Endothelial cell of umbilical vein (primary cell): ENCODE data around the gene UBC. TPM values are rescaled to one million over a fixed set of nuclear protein-coding genes. Genes with fewer than 3 reads are reported as not detected.

Experiments
- BruUV-seq: library from RNA; stranded (reverse); fragments of 400-500 nt; replicated peaks from 2 replicates; lab custom pipeline; 2021; lab: Mats Ljungman, UMichigan
- CTCF ChIA-PET: fragments of 300-600, 350-600 bp; sonication (Branson Sonifier 250); formaldehyde crosslinking; loops from one replicate; lab custom pipeline; 2021; ENCODE audit warnings: antibody characterized with exemption, inconsistent platforms; lab: Charles Lee
- POLR2A ChIA-PET: fragments of 300-600, 350-600 bp; sonication (Branson Sonifier 250); formaldehyde crosslinking; loops from one replicate; lab custom pipeline; 2021; ENCODE audit warnings: antibody characterized with exemption, inconsistent platforms; lab: Charles Lee
- DNase-seq: peaks from one replicate; pipeline ENCODE4 v3.0.0-alpha.2; 2011; ENCODE audit warnings: low read depth, low spot score
- FAIRE-seq: peaks from 2 replicates; lab custom pipeline; 2011; peaks lifted over from hg19 to GRCh38; lab: Jason Lieb, UNC
- H2AFZ ChIP-seq: 2 replicates; pipeline ENCODE4 v1.6.0; 2012; ENCODE audit warnings: low read depth, low read length, control low read depth, inconsistent platforms
- H3K27ac ChIP-seq: 2 replicates; pipeline ENCODE4 v1.5.1; 2011; ENCODE audit warnings: low read depth, mild to moderate bottlenecking, control low read depth, low read length, moderate library complexity; ENCODE audit not compliant: insufficient read depth
- H3K27me3 ChIP-seq, 2 experiments: 2 replicates each; pipeline versions ENCODE4 v1.6.0 to v1.6.1; 2011; ENCODE audit warnings: low read length in 2 of 2, mixed read lengths in 1 of 2; ENCODE audit not compliant: control insufficient read depth in 2 of 2, insufficient read depth in 2 of 2
- H3K36me3 ChIP-seq, 2 experiments: 2 replicates in 1 of 2; 3 replicates in 1 of 2; pipeline ENCODE4 v1.5.1; 2011; ENCODE audit warnings: low read length in 2 of 2, mild to moderate bottlenecking in 1 of 2, moderate library complexity in 1 of 2; ENCODE audit not compliant: control insufficient read depth in 2 of 2, insufficient read depth in 2 of 2; ENCODE audit errors: extremely low read depth in 1 of 2
- H3K4me1 ChIP-seq: 3 replicates; pipeline ENCODE4 v1.5.1; 2011; ENCODE audit warnings: mild to moderate bottlenecking, low read length; ENCODE audit not compliant: control insufficient read depth, insufficient read depth; ENCODE audit errors: extremely low read depth
- H3K4me2 ChIP-seq: 2 replicates; pipeline ENCODE4 v1.6.1; 2011; ENCODE audit warnings: low read length, control low read depth, mixed read lengths; ENCODE audit not compliant: insufficient read depth
- H3K4me3 ChIP-seq, 3 experiments: fragments of 200-600 bp in 1 of 3; sonication (generic), shearing (Covaris generic) in 1 of 3; replicated peaks in 1 of 3; 2 replicates each; pipeline ENCODE4 v1.5.1; 2011 to 2016; ENCODE audit warnings: control low read depth in 3 of 3, low read length in 3 of 3, mild to moderate bottlenecking in 2 of 3, inconsistent platforms in 1 of 3, low read depth in 1 of 3, moderate library complexity in 1 of 3; ENCODE audit not compliant: insufficient read depth in 1 of 3
- H3K79me2 ChIP-seq: 2 replicates; pipeline ENCODE4 v1.6.0; 2012; ENCODE audit warnings: low read length, inconsistent platforms; ENCODE audit not compliant: control insufficient read depth, insufficient read depth
- H3K9ac ChIP-seq: replicated peaks from 2 replicates; pipeline ENCODE3; 2011; ENCODE audit warnings: low read length, control low read depth; ENCODE audit not compliant: insufficient read depth; ENCODE audit errors: extremely low read depth
- H3K9me1 ChIP-seq: replicated peaks from 3 replicates; pipeline ENCODE4 v1.6.0; 2011; ENCODE audit warnings: mild to moderate bottlenecking, low read length; ENCODE audit not compliant: control insufficient read depth, insufficient read depth; ENCODE audit errors: extremely low read depth
- H3K9me3 ChIP-seq: replicated peaks from 2 replicates; pipeline ENCODE4 v1.5.1; 2012; ENCODE audit warnings: low read length, inconsistent platforms; ENCODE audit not compliant: control insufficient read depth, insufficient read depth
- H4K20me1 ChIP-seq: replicated peaks from 2 replicates; pipeline ENCODE3; 2011; ENCODE audit warnings: mild to moderate bottlenecking, low read length; ENCODE audit not compliant: control insufficient read depth, insufficient read depth; ENCODE audit errors: extremely low read depth
- FOS ChIP-seq: IDR thresholded peaks from 2 replicates; pipeline ENCODE4 v1.6.1; 2011; ENCODE audit warnings: mild to moderate bottlenecking, low read length, moderate library complexity, borderline replicate concordance; ENCODE audit not compliant: insufficient read depth
- JUN ChIP-seq: IDR thresholded peaks from 2 replicates; pipeline ENCODE4 v1.6.1; 2011; ENCODE audit warnings: borderline replicate concordance, low read depth; ENCODE audit not compliant: insufficient read length, insufficient read depth
- dilution Hi-C: fragments of 300-500 bp; cut with MboI; formaldehyde crosslinking; loops from one replicate; pipeline ENCODE4 v1.15.0; 2019; ENCODE audit warnings: low sequenced_read_pairs; ENCODE audit not compliant: extremely low pct_ligation_motif_present
- intact Hi-C: fragments of 100-400 bp; cut with micrococcal nuclease; formaldehyde crosslinking; loops from one replicate; pipeline ENCODE4 v1.10.0; 2022
- polyA plus RNA-seq, 4 experiments: library from polyadenylated mRNA; depleted of rRNA in 3 of 4; stranded (reverse) in 3 of 4; unstranded in 1 of 4; fragments of >200 nt; gene quantifications; 2 replicates each; pipeline versions ENCODE4 v1.2.1 to v1.2.3, GENCODE V29; 2011 to 2012; ENCODE audit warnings: missing spikeins in 1 of 4
- total RNA-seq: library from RNA; stranded (reverse); gene quantifications from 2 replicates; pipeline ENCODE4 v1.2.3, GENCODE V29; 2021
- TF ChIP-seq, protein P1 (sequence below), 2 donors: IDR thresholded peaks; 1 replicate in 1 of 2; 2 replicates in 1 of 2; pipeline ENCODE4 v1.5.1; 2011; ENCODE audit warnings: low read length in 2 of 2, mild to moderate bottlenecking in 2 of 2, moderate library complexity in 2 of 2, control low read depth in 1 of 2, inconsistent platforms in 1 of 2, low read depth in 1 of 2; ENCODE audit not compliant: insufficient read depth in 1 of 2; ENCODE audit errors: extremely low read depth in 1 of 2

Gene UBC
- total and polyA plus RNA-seq, 2 donors (not counting 3 experiments of a cell fraction or from before 2014, with no cell fraction given) = 875 to 1,305 TPM

DNA sequence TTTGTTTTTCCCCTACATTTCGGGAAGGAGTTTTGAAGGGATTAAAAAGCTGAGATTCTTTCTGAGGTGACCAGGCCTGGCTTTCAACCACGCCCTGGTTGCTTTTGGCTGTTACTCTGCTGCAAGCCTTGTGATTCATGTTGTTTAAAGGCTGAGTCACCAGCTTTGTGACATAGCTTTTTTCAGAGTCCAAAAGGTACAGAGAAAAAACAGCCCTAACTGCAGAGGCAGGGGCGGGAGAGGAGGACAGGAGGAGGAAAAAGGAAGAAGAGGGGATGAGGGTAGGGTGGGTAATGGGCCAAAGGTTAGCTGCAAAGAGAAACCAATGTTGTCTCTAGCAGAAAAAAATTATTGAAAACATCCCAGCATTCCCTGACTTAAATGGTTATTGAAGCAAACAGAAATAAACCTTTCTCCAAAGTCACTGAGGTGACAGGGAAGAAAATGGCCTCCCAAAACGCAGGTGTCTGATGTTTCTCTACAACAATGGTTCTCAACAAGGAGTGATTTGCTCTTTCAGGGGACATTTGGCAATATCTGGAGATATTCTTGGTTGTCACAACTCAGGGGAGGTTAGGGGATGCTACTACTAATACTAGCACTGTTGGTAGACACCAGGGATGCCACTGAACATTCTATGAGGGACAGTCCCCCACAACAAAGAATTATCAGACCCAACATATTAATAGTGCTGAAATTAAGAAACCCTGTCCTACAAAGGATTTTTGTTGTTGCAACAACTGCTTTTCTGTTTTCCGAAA lies 2.1 kb upstream of the UBC start:
- peak; percentile 69 for TF ChIP-seq JUN
- TF ChIP-seq FOS = peak; percentile 97
- TF ChIP-seq, protein P1, sequence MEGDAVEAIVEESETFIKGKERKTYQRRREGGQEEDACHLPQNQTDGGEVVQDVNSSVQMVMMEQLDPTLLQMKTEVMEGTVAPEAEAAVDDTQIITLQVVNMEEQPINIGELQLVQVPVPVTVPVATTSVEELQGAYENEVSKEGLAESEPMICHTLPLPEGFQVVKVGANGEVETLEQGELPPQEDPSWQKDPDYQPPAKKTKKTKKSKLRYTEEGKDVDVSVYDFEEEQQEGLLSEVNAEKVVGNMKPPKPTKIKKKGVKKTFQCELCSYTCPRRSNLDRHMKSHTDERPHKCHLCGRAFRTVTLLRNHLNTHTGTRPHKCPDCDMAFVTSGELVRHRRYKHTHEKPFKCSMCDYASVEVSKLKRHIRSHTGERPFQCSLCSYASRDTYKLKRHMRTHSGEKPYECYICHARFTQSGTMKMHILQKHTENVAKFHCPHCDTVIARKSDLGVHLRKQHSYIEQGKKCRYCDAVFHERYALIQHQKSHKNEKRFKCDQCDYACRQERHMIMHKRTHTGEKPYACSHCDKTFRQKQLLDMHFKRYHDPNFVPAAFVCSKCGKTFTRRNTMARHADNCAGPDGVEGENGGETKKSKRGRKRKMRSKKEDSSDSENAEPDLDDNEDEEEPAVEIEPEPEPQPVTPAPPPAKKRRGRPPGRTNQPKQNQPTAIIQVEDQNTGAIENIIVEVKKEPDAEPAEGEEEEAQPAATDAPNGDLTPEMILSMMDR (IDR thresholded peaks at IDR 0.05; ENCODE audit: extremely low read depth in 1 of 2, insufficient read depth in 1 of 2, low read depth in 1 of 2, low read length in 2 of 2) = no peak
- peaks cover 2% of the 10 kb centered on the region for H4K20me1 ChIP-seq
- H3K79me2 ChIP-seq = peaks cover 28% of the 10 kb centered on the region
- CTCF ChIA-PET = interaction anchor here (0.7 to 4.3 kb wide), 7 partner anchors 10 to 23 kb away, joined by 3 to 64 read pairs (median 4); no protein-coding TSS in a partner anchor
- H3K27ac ChIP-seq = peak overlapping the region; percentile 95
- no peaks in the 10 kb centered on the region for H3K9me3 ChIP-seq
- POLR2A ChIA-PET = interaction anchor here (0.6 to 2.9 kb wide), 8 partner anchors 9 to 398 kb away, joined by 3 to 23 read pairs (median 6); no protein-coding TSS in a partner anchor
- H2AFZ ChIP-seq = no peak overlapping the region
- no TSS peak for BruUV-seq
- peak overlapping the region; percentile 96 for H3K9ac ChIP-seq
- FAIRE-seq (no peak), DNase-seq (peak; percentile 88)
- peak overlapping the region; percentile 92 for H3K4me2 ChIP-seq
- peak overlapping the region in 1 of 3 experiments; percentile 94 for H3K4me3 ChIP-seq
- H3K27me3 ChIP-seq = no peaks in the 10 kb centered on the region
- H3K4me1 ChIP-seq = peaks cover 56% of the 10 kb centered on the region
- intact Hi-C loops (loop anchor here (1.0 to 2.0 kb wide), 3 partner anchors 12 to 536 kb away; no protein-coding TSS in a partner anchor), dilution Hi-C loops (no loop called here)
- H3K36me3 ChIP-seq = peaks cover 0 to 6% of the 10 kb centered on the region in 2 experiments
- H3K9me1 ChIP-seq = no peaks in the 10 kb centered on the region
